Prostate gland (tissue), 2 donors: ENCODE results near the gene NSL1.

Experiments
- POLR2A ChIP-seq: fragments of 450-650 bp; IDR thresholded peaks from one replicate; pipeline ENCODE4 v1.6.1; 2016; ENCODE audit warnings: antibody characterized with exemption, mild to moderate bottlenecking
- POLR2AphosphoS5 ChIP-seq: sonication (generic); formaldehyde crosslinking; IDR thresholded peaks from one replicate; pipeline ENCODE4 v1.6.1; 2017; ENCODE audit warnings: antibody characterized with exemption
- TF ChIP-seq, protein P1 (sequence below), 4 experiments: fragments of 200-600 bp in 2 of 4; fragments of 450-650 bp in 2 of 4; sonication (generic) in 2 of 4; IDR thresholded peaks; 1 replicate in 3 of 4; 2 replicates in 1 of 4; pipeline ENCODE4 v1.5.1; 2016 to 2019; ENCODE audit warnings: antibody characterized with exemption in 4 of 4, mild to moderate bottlenecking in 2 of 4, moderate library complexity in 2 of 4

DNA sequence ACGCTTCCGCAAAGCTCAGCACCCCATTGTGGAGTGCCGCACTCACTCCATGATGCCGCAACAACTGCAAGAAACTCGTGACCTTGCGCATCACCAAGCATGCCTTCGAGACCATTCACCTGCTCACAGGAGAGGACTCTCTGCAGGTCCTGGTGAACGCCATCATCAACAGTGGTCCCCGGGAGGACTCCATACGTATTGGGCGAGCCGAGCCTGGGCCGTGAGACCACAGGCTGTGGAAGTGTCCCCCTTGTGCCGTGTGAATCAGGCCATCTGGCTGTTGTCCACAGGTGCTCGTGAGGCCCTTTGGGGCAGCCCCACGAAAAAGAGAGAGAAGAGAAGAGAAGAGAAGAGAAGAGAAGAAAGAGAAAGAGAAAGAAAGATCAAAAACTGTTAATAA, 32.6 kb upstream of the NSL1 start:
- TF ChIP-seq POLR2A (no peak), POLR2AphosphoS5 (no peak)
- TF ChIP-seq, protein P1, sequence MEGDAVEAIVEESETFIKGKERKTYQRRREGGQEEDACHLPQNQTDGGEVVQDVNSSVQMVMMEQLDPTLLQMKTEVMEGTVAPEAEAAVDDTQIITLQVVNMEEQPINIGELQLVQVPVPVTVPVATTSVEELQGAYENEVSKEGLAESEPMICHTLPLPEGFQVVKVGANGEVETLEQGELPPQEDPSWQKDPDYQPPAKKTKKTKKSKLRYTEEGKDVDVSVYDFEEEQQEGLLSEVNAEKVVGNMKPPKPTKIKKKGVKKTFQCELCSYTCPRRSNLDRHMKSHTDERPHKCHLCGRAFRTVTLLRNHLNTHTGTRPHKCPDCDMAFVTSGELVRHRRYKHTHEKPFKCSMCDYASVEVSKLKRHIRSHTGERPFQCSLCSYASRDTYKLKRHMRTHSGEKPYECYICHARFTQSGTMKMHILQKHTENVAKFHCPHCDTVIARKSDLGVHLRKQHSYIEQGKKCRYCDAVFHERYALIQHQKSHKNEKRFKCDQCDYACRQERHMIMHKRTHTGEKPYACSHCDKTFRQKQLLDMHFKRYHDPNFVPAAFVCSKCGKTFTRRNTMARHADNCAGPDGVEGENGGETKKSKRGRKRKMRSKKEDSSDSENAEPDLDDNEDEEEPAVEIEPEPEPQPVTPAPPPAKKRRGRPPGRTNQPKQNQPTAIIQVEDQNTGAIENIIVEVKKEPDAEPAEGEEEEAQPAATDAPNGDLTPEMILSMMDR (IDR thresholded peaks at IDR 0.05): no peak
